Endothelial cell of umbilical vein (primary cell): ENCODE results near the gene EML4. TPM values are rescaled to one million over a fixed set of nuclear protein-coding genes. Genes with fewer than 3 reads are reported as not detected.

Experiments used
- BruUV-seq: library from RNA; stranded (reverse); fragments of 400-500 nt; replicated peaks from 2 replicates; lab custom pipeline; 2021; lab: Mats Ljungman, UMichigan
- CTCF ChIA-PET: fragments of 300-600, 350-600 bp; sonication (Branson Sonifier 250); formaldehyde crosslinking; loops from one replicate; lab custom pipeline; 2021; ENCODE audit warnings: antibody characterized with exemption, inconsistent platforms; lab: Charles Lee
- POLR2A ChIA-PET: fragments of 300-600, 350-600 bp; sonication (Branson Sonifier 250); formaldehyde crosslinking; loops from one replicate; lab custom pipeline; 2021; ENCODE audit warnings: antibody characterized with exemption, inconsistent platforms; lab: Charles Lee
- DNase-seq: peaks from one replicate; pipeline ENCODE4 v3.0.0-alpha.2; 2011; ENCODE audit warnings: low read depth, low spot score
- FAIRE-seq: peaks from 2 replicates; lab custom pipeline; 2011; peaks lifted over from hg19 to GRCh38; lab: Jason Lieb, UNC
- H2AFZ ChIP-seq: 2 replicates; pipeline ENCODE4 v1.6.0; 2012; ENCODE audit warnings: low read depth, low read length, control low read depth, inconsistent platforms
- H3K27ac ChIP-seq: 2 replicates; pipeline ENCODE4 v1.5.1; 2011; ENCODE audit warnings: low read depth, mild to moderate bottlenecking, control low read depth, low read length, moderate library complexity; ENCODE audit not compliant: insufficient read depth
- H3K27me3 ChIP-seq, 2 experiments: 2 replicates each; pipeline versions ENCODE4 v1.6.0 to v1.6.1; 2011; ENCODE audit warnings: low read length in 2 of 2, mixed read lengths in 1 of 2; ENCODE audit not compliant: control insufficient read depth in 2 of 2, insufficient read depth in 2 of 2
- H3K36me3 ChIP-seq, 2 experiments: 2 replicates in 1 of 2; 3 replicates in 1 of 2; pipeline ENCODE4 v1.5.1; 2011; ENCODE audit warnings: low read length in 2 of 2, mild to moderate bottlenecking in 1 of 2, moderate library complexity in 1 of 2; ENCODE audit not compliant: control insufficient read depth in 2 of 2, insufficient read depth in 2 of 2; ENCODE audit errors: extremely low read depth in 1 of 2
- H3K4me1 ChIP-seq: 3 replicates; pipeline ENCODE4 v1.5.1; 2011; ENCODE audit warnings: mild to moderate bottlenecking, low read length; ENCODE audit not compliant: control insufficient read depth, insufficient read depth; ENCODE audit errors: extremely low read depth
- H3K4me2 ChIP-seq: 2 replicates; pipeline ENCODE4 v1.6.1; 2011; ENCODE audit warnings: low read length, control low read depth, mixed read lengths; ENCODE audit not compliant: insufficient read depth
- H3K4me3 ChIP-seq, 3 experiments: fragments of 200-600 bp in 1 of 3; sonication (generic), shearing (Covaris generic) in 1 of 3; replicated peaks in 1 of 3; 2 replicates each; pipeline ENCODE4 v1.5.1; 2011 to 2016; ENCODE audit warnings: control low read depth in 3 of 3, low read length in 3 of 3, mild to moderate bottlenecking in 2 of 3, inconsistent platforms in 1 of 3, low read depth in 1 of 3, moderate library complexity in 1 of 3; ENCODE audit not compliant: insufficient read depth in 1 of 3
- H3K79me2 ChIP-seq: 2 replicates; pipeline ENCODE4 v1.6.0; 2012; ENCODE audit warnings: low read length, inconsistent platforms; ENCODE audit not compliant: control insufficient read depth, insufficient read depth
- H3K9ac ChIP-seq: replicated peaks from 2 replicates; pipeline ENCODE3; 2011; ENCODE audit warnings: low read length, control low read depth; ENCODE audit not compliant: insufficient read depth; ENCODE audit errors: extremely low read depth
- H3K9me1 ChIP-seq: replicated peaks from 3 replicates; pipeline ENCODE4 v1.6.0; 2011; ENCODE audit warnings: mild to moderate bottlenecking, low read length; ENCODE audit not compliant: control insufficient read depth, insufficient read depth; ENCODE audit errors: extremely low read depth
- H3K9me3 ChIP-seq: replicated peaks from 2 replicates; pipeline ENCODE4 v1.5.1; 2012; ENCODE audit warnings: low read length, inconsistent platforms; ENCODE audit not compliant: control insufficient read depth, insufficient read depth
- H4K20me1 ChIP-seq: replicated peaks from 2 replicates; pipeline ENCODE3; 2011; ENCODE audit warnings: mild to moderate bottlenecking, low read length; ENCODE audit not compliant: control insufficient read depth, insufficient read depth; ENCODE audit errors: extremely low read depth
- EZH2 ChIP-seq: IDR thresholded peaks from 2 replicates; pipeline ENCODE4 v1.6.1; 2012; ENCODE audit warnings: borderline replicate concordance, low read depth, mild to moderate bottlenecking, moderate library complexity, low read length, inconsistent platforms; ENCODE audit not compliant: severe bottlenecking
- FOS ChIP-seq: IDR thresholded peaks from 2 replicates; pipeline ENCODE4 v1.6.1; 2011; ENCODE audit warnings: mild to moderate bottlenecking, low read length, moderate library complexity, borderline replicate concordance; ENCODE audit not compliant: insufficient read depth
- GATA2 ChIP-seq: IDR thresholded peaks from 2 replicates; pipeline ENCODE4 v1.7.0; 2011; ENCODE audit warnings: low read depth, mild to moderate bottlenecking, moderate library complexity, mixed read lengths, low read length; ENCODE audit not compliant: insufficient read length, insufficient read depth
- JUN ChIP-seq: IDR thresholded peaks from 2 replicates; pipeline ENCODE4 v1.6.1; 2011; ENCODE audit warnings: borderline replicate concordance, low read depth; ENCODE audit not compliant: insufficient read length, insufficient read depth
- MYC ChIP-seq: IDR thresholded peaks from one replicate; pipeline ENCODE4 v1.6.1; 2011; ENCODE audit warnings: mild to moderate bottlenecking, low read depth, low read length
- POLR2A ChIP-seq: IDR thresholded peaks from 2 replicates; pipeline ENCODE4 v1.6.1; 2012; ENCODE audit warnings: low read depth, mild to moderate bottlenecking, control low read depth, low read length
- POLR2AphosphoS5 ChIP-seq: IDR thresholded peaks from 2 replicates; pipeline ENCODE4 v1.6.1; 2012; ENCODE audit warnings: low read depth, mild to moderate bottlenecking, control low read depth, low read length, moderate library complexity; ENCODE audit not compliant: insufficient read depth
- dilution Hi-C: fragments of 300-500 bp; cut with MboI; formaldehyde crosslinking; loops from one replicate; pipeline ENCODE4 v1.15.0; 2019; ENCODE audit warnings: low sequenced_read_pairs; ENCODE audit not compliant: extremely low pct_ligation_motif_present
- intact Hi-C: fragments of 100-400 bp; cut with micrococcal nuclease; formaldehyde crosslinking; loops from one replicate; pipeline ENCODE4 v1.10.0; 2022
- polyA plus RNA-seq, 4 experiments: library from polyadenylated mRNA; depleted of rRNA in 3 of 4; stranded (reverse) in 3 of 4; unstranded in 1 of 4; fragments of >200 nt; gene quantifications; 2 replicates each; pipeline versions ENCODE4 v1.2.1 to v1.2.3, GENCODE V29; 2011 to 2012; ENCODE audit warnings: missing spikeins in 1 of 4
- total RNA-seq: library from RNA; stranded (reverse); gene quantifications from 2 replicates; pipeline ENCODE4 v1.2.3, GENCODE V29; 2021
- TF ChIP-seq, protein P1 (sequence below), 2 donors: IDR thresholded peaks; 1 replicate in 1 of 2; 2 replicates in 1 of 2; pipeline ENCODE4 v1.5.1; 2011; ENCODE audit warnings: low read length in 2 of 2, mild to moderate bottlenecking in 2 of 2, moderate library complexity in 2 of 2, control low read depth in 1 of 2, inconsistent platforms in 1 of 2, low read depth in 1 of 2; ENCODE audit not compliant: insufficient read depth in 1 of 2; ENCODE audit errors: extremely low read depth in 1 of 2
- TF ChIP-seq, protein P2 (sequence below): IDR thresholded peaks from 2 replicates; pipeline ENCODE4 v1.6.1; 2011; ENCODE audit not compliant: insufficient read depth, insufficient read length

The EML4 gene
- total and polyA plus RNA-seq, 2 donors (not counting 3 experiments of a cell fraction or from before 2014, with no cell fraction given), result 13.3 to 32.0 TPM

DNA sequence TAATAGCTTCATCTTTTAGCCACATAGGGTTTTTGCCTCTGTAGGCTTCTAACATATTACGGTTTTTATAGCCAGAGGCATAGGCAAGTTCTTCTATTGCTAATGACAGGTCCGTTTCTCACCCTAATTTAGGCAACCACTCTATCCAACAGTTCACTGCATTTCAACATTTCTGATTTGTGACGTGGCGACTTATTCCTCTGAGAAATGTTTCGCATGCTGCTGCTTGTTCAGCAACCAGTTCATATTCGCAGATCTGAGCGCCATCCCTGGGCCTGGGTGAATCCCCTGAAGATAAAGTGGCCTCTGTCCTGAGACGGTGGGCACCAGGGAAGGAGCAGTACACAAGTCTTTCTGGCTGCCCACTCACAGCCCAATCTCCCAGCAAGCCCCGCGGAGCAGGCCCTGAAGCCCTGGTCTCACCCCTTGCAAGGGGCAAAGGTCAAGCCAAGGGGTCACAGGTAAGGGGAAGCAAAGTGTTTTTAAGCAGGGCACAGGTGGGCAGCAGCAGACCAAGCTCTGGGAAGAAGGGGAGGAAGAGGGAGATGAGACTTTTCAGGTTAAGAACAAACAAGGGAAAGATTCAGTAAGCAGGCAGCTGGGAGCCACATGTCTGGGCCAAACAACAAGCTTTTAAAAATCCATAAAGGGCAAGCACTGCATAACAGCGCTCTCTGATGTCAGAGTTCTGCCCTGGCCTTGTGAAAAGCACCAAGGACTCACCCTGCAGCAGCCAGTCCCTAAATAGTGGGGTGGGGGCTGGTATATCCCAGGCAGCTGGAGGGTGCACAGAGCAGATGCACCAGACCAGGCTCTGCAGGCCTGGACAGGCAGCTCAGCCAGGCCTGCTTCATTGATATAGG, 202.7 kb downstream of the EML4 start:
- no peak overlapping the region for H2AFZ ChIP-seq
- ChIA-PET CTCF (no interaction called here), POLR2A (no interaction called here)

More for the DNA sequence above, 202.7 kb downstream of the EML4 start:
- H4K20me1 ChIP-seq, result no peaks in the 10 kb centered on the region
- FAIRE-seq, result no peak
- H3K4me1 ChIP-seq, result no peaks in the 10 kb centered on the region
- intact Hi-C loops (no loop called here), dilution Hi-C loops (no loop called here)
- DNase-seq, result no peak
- peaks cover 6 to 9% of the 10 kb centered on the region in 2 experiments for H3K27me3 ChIP-seq
- TF ChIP-seq EZH2 (no peak), FOS (no peak), GATA2 (no peak), JUN (no peak), POLR2AphosphoS5 (no peak), POLR2A (no peak), MYC (no peak)
- TF ChIP-seq, protein P1, sequence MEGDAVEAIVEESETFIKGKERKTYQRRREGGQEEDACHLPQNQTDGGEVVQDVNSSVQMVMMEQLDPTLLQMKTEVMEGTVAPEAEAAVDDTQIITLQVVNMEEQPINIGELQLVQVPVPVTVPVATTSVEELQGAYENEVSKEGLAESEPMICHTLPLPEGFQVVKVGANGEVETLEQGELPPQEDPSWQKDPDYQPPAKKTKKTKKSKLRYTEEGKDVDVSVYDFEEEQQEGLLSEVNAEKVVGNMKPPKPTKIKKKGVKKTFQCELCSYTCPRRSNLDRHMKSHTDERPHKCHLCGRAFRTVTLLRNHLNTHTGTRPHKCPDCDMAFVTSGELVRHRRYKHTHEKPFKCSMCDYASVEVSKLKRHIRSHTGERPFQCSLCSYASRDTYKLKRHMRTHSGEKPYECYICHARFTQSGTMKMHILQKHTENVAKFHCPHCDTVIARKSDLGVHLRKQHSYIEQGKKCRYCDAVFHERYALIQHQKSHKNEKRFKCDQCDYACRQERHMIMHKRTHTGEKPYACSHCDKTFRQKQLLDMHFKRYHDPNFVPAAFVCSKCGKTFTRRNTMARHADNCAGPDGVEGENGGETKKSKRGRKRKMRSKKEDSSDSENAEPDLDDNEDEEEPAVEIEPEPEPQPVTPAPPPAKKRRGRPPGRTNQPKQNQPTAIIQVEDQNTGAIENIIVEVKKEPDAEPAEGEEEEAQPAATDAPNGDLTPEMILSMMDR (IDR thresholded peaks at IDR 0.05; ENCODE audit: extremely low read depth in 1 of 2, insufficient read depth in 1 of 2, low read depth in 1 of 2, low read length in 2 of 2), result no peak
- TF ChIP-seq, protein P2, sequence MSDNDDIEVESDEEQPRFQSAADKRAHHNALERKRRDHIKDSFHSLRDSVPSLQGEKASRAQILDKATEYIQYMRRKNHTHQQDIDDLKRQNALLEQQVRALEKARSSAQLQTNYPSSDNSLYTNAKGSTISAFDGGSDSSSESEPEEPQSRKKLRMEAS, result no peak
- H3K4me2 ChIP-seq, result no peak overlapping the region
- no peaks in the 10 kb centered on the region for H3K36me3 ChIP-seq
- BruUV-seq, result no TSS peak
- H3K9ac ChIP-seq, result no peak overlapping the region
- H3K4me3 ChIP-seq, result no peak overlapping the region
- no peaks in the 10 kb centered on the region for H3K9me3 ChIP-seq
- H3K9me1 ChIP-seq, result no peaks in the 10 kb centered on the region
- H3K27ac ChIP-seq, result no peak overlapping the region
- no peaks in the 10 kb centered on the region for H3K79me2 ChIP-seq
